A673 (cell line): Measurements from ENCODE around the gene ACTL9. TPM values are rescaled to one million over a fixed set of nuclear protein-coding genes. Genes with fewer than 3 reads are reported as not detected.

Experiments
- BruUV-seq: library from RNA; stranded (reverse); fragments of 400-500 nt; replicated peaks from 2 replicates; lab custom pipeline; 2021; lab: Mats Ljungman, UMichigan
- CTCF ChIA-PET: fragments of 300-600 bp; sonication (Branson Sonifier 250); formaldehyde crosslinking; loops from one replicate; lab custom pipeline; 2022; ENCODE audit warnings: antibody characterized with exemption; lab: Charles Lee
- POLR2A ChIA-PET: fragments of 300-600 bp; sonication (Branson Sonifier 250); formaldehyde crosslinking; loops from one replicate; lab custom pipeline; 2022; ENCODE audit warnings: antibody characterized with exemption; ENCODE audit not compliant: low non-redundant PET; lab: Charles Lee
- DNase-seq: peaks from one replicate; pipeline ENCODE4 v3.0.0-alpha.2; 2015; ENCODE audit warnings: low spot score
- H3K27ac ChIP-seq: fragments of 200-600 bp; sonication (generic); 2 replicates; pipeline ENCODE4 v1.5.1; 2016; ENCODE audit warnings: mixed run types, low read depth, mild to moderate bottlenecking, mixed read lengths, antibody characterized with exemption, low read length; ENCODE audit not compliant: poor library complexity, severe bottlenecking
- H3K27me3 ChIP-seq: fragments of 200-600 bp; sonication (generic); replicated peaks from 2 replicates; pipeline ENCODE4 v1.6.1; 2017; ENCODE audit warnings: mixed run types, low read depth, mild to moderate bottlenecking, mixed read lengths, antibody characterized with exemption, low read length; ENCODE audit not compliant: insufficient read depth, poor library complexity
- H3K36me3 ChIP-seq: fragments of 200-600 bp; sonication (generic); 2 replicates; pipeline ENCODE4 v1.6.1; 2016; ENCODE audit warnings: mixed run types, mild to moderate bottlenecking, mixed read lengths, antibody characterized with exemption, low read length; ENCODE audit not compliant: insufficient read depth, poor library complexity, severe bottlenecking
- H3K4me1 ChIP-seq: fragments of 200-600 bp; sonication (generic); 2 replicates; pipeline ENCODE4 v1.6.1; 2017; ENCODE audit warnings: mixed run types, mild to moderate bottlenecking, mixed read lengths, antibody characterized with exemption, low read length; ENCODE audit not compliant: insufficient read depth, poor library complexity, severe bottlenecking
- H3K4me3 ChIP-seq: fragments of 200-600 bp; sonication (generic); 2 replicates; pipeline ENCODE4 v1.5.1; 2016; ENCODE audit warnings: low read depth, mixed run types, mild to moderate bottlenecking, mixed read lengths, low read length; ENCODE audit not compliant: poor library complexity, severe bottlenecking
- H3K9me3 ChIP-seq: fragments of 200-600 bp; sonication (generic); 2 replicates; pipeline ENCODE4 v1.6.1; 2016; ENCODE audit warnings: mixed run types, low read depth, mild to moderate bottlenecking, mixed read lengths, antibody characterized with exemption, low read length; ENCODE audit not compliant: poor library complexity, severe bottlenecking
- CTCF ChIP-seq: fragments of 300-800, 200-600 bp; sonication (generic); conservative IDR thresholded peaks from 2 replicates; pipeline ENCODE4 v1.5.1; 2017; ENCODE audit warnings: low read depth, mild to moderate bottlenecking, antibody characterized with exemption, low read length, moderate library complexity, mixed read lengths
- EZH2 ChIP-seq: fragments of 200-600 bp; sonication (generic); IDR thresholded peaks from 2 replicates; pipeline ENCODE4 v1.6.1; 2017; ENCODE audit warnings: borderline replicate concordance, low read depth, mild to moderate bottlenecking, mixed read lengths, antibody characterized with exemption, low read length; ENCODE audit not compliant: poor library complexity, severe bottlenecking
- intact Hi-C: fragments of 100-400 bp; cut with micrococcal nuclease; formaldehyde crosslinking; loops from one replicate; pipeline ENCODE4 v1.10.0; 2022; ENCODE audit not compliant: unreplicated experiment
- total RNA-seq: library from RNA; stranded (reverse); gene quantifications from 2 replicates; pipeline ENCODE4 v1.2.3, GENCODE V29; 2021

The ACTL9 gene
- total RNA-seq, 1 experiment from 2014 or later, result not detected

- BruUV-seq, result no TSS peak
- Histone ChIP-seq H3K4me3 (no peak overlapping the region), H3K4me1 (peaks cover 8% of the 10 kb centered on the region), H3K36me3 (no peaks in the 10 kb centered on the region), H3K9me3 (no peaks in the 10 kb centered on the region), H3K27ac (no peak overlapping the region), H3K27me3 (no peaks in the 10 kb centered on the region)
- no peak for TF ChIP-seq EZH2
- TF ChIP-seq CTCF, result no peak
- ChIA-PET POLR2A (no interaction called here), CTCF (no interaction called here)
- no peak for DNase-seq
- intact Hi-C loops, result no loop called here
These were observed 38.7 kb downstream of the ACTL9 start for GRCh38 chr19:8659905-8660304.

GRCh38 chr19:8657869-8658268 lies 40.7 kb downstream of the ACTL9 start:
- ChIA-PET POLR2A (no interaction called here), CTCF (no interaction called here)
- no TSS peak for BruUV-seq
- no peaks in the 10 kb centered on the region for H3K36me3 ChIP-seq
- no peak for DNase-seq
- TF ChIP-seq EZH2, result no peak
- no peak for TF ChIP-seq CTCF
- no peaks in the 10 kb centered on the region for H3K9me3 ChIP-seq
- no peaks in the 10 kb centered on the region for H3K27me3 ChIP-seq
- no peak overlapping the region for H3K27ac ChIP-seq
- intact Hi-C loops, result no loop called here
- H3K4me3 ChIP-seq, result no peak overlapping the region
- H3K4me1 ChIP-seq, result no peaks in the 10 kb centered on the region

GRCh38 chr19:8655340-8655709 lies 43.3 kb downstream of the ACTL9 start:
- no peak overlapping the region for H3K4me3 ChIP-seq
- CTCF ChIA-PET, result interaction anchor here (1.8 kb wide), 1 partner anchor 39 kb away, joined by 12 read pairs; no protein-coding TSS in a partner anchor
- DNase-seq, result no peak
- intact Hi-C loops, result loop anchor here (2.0 kb wide), 1 partner anchor 423 kb away; no protein-coding TSS in a partner anchor
- no peak for TF ChIP-seq EZH2
- no peak for TF ChIP-seq CTCF
- no peaks in the 10 kb centered on the region for H3K27me3 ChIP-seq
- no peaks in the 10 kb centered on the region for H3K36me3 ChIP-seq
- POLR2A ChIA-PET, result no interaction called here
- H3K27ac ChIP-seq, result no peak overlapping the region
- no peaks in the 10 kb centered on the region for H3K4me1 ChIP-seq
- no peaks in the 10 kb centered on the region for H3K9me3 ChIP-seq
- no TSS peak for BruUV-seq
